ENCODE results near the gene SLC16A13. TPM values are rescaled to one million over a fixed set of nuclear protein-coding genes. Genes with fewer than 3 reads are reported as not detected.

The SLC16A13 gene
- total and polyA plus RNA-seq, 2 experiments from 2014 or later: 1.1 TPM; not detected in 1

DNA sequence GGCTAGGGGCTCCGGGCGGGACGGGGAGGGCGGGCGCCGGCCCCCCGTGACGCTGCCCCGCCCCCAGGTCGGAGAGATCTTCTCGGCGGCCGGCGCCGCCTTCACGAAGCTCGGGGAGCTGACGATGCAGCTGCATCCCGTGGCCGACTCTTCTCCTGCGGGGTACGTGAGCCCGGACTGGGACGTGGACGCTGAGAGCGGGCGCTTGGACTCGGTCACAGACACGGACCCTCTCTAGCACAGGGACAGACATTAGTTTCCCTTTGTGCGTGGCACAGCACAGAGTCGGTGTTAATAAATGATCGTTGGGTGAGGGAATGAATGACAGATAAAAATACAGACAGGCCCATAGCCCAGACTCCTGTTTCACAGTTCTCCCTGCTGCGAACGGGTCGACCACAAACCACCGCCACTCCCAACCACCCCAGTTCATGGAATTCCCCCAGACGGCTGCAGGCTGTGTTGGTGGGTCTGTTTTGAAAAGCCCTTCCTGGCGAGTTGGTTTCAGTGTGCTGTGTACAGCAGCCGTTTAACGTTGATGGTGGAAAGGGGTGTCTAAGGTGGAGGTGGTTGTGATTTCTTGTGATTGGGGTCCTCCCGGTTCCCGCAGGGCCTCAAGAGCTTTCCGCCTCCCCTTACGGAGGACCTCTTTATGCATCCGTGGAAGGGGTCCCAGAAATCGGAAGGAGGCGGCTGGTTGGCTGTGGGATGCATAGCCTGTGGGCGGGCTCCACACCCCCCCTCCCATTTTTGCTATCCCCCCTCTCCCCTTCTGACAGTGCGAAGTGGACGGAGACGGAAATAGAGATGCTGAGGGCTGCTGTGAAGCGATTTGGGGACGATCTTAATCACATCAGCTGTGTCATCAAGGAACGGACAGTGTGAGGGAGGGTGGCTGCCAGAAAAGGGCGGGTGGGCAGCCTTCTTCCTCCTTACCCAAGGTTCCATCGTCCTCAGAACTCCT lies 20.5 kb upstream of the SLC16A13 start:
- Histone ChIP-seq H3K27ac (peak overlapping the region; percentile 93), H3K4me1 (ENCODE audit: insufficient read depth) (peaks cover 37% of the 10 kb centered on the region), H3K9me3 (ENCODE audit: low read depth) (no peaks in the 10 kb centered on the region), H3K9ac (peak overlapping the region; percentile 94), H3K36me3 (ENCODE audit: low read depth) (no peaks in the 10 kb centered on the region), H4K20me1 (ENCODE audit: insufficient read depth) (no peaks in the 10 kb centered on the region), H3K4me2 (ENCODE audit: unreplicated experiment) (peak overlapping the region; percentile 91), H3K4me3 (peak overlapping the region; percentile 95), H3F3A (ENCODE audit: insufficient read depth) (peaks cover 21% of the 10 kb centered on the region), H3K9me2 (ENCODE audit: insufficient read depth) (no peaks in the 10 kb centered on the region), H3K27me3 (replicated peaks; ENCODE audit: insufficient read depth) (no peaks in the 10 kb centered on the region), H3K79me2 (ENCODE audit: insufficient read depth) (peaks cover 51% of the 10 kb centered on the region), H2AFZ (peak overlapping the region; percentile 30)
- no peak for TF ChIP-seq EZH2 (IDR thresholded peaks at IDR 0.05; ENCODE audit: insufficient read depth, poor library complexity, severe bottlenecking)
- TF ChIP-seq EZH2phosphoT487 (IDR thresholded peaks at IDR 0.05; ENCODE audit: insufficient read depth, low read depth): no peak
- DNase-seq: peak; percentile 81
- in situ Hi-C loops (cut with MboI): loop anchor here (5.0 kb wide), 1 partner anchor 103 kb away; no protein-coding TSS in a partner anchor
- WGBS, 2 experiments (ENCODE audit: low coverage in 1 of 2, low lambda C conversion rate in 2 of 2, missing lambda C conversion rate in 2 of 2): 3% methylated on average over 41 to 52 of the region's 56 CpGs

DNA sequence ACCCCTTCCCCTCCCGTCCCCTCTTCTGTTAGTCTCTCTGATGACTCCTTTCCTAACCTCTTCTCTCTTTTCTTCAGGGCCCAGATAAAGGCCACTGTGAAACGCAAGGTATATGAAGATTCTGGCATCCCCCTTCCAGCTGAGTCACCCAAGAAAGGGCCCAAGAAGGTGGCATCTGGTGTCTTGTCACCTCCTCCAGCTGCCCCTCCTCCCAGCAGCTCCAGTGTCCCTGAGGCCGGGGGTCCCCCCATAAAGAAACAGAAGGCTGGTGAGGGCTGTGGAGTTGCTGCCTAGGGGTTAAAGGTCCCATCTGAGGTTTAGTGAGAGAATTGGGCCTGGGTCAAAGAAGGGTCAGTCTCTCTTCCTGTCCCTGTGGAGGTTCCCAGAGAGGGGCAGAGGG lies 19.4 kb upstream of the SLC16A13 start:
- Histone ChIP-seq H3K9ac (peak overlapping the region; percentile 94; the same call in 1 of the 2 replicates), H3K4me1 (ENCODE audit: insufficient read depth) (peaks cover 30% of the 10 kb centered on the region; the same call in 1 of the 2 replicates), H3K27ac (peak overlapping the region; percentile 93), H3K9me3 (ENCODE audit: low read depth) (no peaks in the 10 kb centered on the region), H3K27me3 (replicated peaks; ENCODE audit: insufficient read depth) (no peaks in the 10 kb centered on the region), H3F3A (ENCODE audit: insufficient read depth) (peaks cover 21% of the 10 kb centered on the region), H4K20me1 (ENCODE audit: insufficient read depth) (no peaks in the 10 kb centered on the region), H3K4me2 (ENCODE audit: unreplicated experiment) (no peak overlapping the region), H3K36me3 (ENCODE audit: low read depth) (no peaks in the 10 kb centered on the region), H3K9me2 (ENCODE audit: insufficient read depth) (no peaks in the 10 kb centered on the region), H3K4me3 (peak overlapping the region; percentile 95; the same call in 1 of the 2 replicates), H3K79me2 (ENCODE audit: insufficient read depth) (peaks cover 40% of the 10 kb centered on the region), H2AFZ (no peak overlapping the region)
- 70 to 85% methylated on average over 3 of the region's 3 CpGs for WGBS, 2 experiments (ENCODE audit: low coverage in 1 of 2, low lambda C conversion rate in 2 of 2, missing lambda C conversion rate in 2 of 2)
- in situ Hi-C loops (cut with MboI): no loop called here
- no peak for TF ChIP-seq EZH2 (IDR thresholded peaks at IDR 0.05; ENCODE audit: insufficient read depth, poor library complexity, severe bottlenecking)
- no peak for TF ChIP-seq EZH2phosphoT487 (IDR thresholded peaks at IDR 0.05; ENCODE audit: insufficient read depth, low read depth)
- DNase-seq: no peak

DNA sequence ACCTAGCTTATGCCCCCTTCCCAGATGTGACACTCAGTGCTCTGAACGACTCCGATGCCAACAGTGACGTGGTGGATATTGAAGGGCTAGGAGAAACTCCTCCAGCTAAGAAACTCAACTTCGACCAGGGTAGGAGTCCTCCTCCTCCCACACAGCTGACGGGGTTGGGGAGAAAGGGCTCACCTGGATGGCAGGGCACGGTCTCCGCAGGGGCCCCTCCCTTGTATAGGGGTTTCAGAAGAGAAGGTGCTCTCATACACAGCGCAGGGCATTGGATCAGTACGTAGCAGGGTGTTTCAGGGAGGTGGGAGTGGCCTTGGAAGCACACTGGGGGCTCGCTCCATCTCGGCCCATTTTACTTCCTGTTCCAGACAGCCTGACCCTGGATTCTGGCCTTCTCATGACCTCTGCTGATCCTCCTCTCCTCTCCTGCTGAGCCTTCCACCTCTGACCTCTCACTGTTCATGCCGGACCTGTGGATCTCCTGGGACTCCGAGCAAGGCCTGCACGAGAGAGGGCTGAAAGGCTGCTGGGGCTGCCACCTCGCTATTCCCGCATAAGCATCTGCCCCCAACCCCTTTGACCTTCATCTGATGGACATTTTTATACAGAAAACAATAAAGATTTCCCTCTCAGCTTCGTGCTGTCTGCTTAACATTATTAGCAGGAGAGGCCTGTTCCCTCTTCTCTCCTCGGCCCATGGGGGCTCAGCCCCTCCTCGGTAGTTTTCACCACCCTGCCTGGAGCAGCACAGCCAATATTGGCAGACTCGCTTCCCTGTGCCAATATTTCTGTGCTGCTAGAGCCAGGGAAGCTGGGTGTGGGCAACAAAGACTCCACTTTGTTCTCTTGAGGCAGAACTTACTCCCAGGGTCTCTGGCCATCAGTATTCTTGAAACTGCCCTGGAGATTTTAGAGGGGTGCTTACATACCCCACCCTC lies 18.7 kb upstream of the SLC16A13 start:
- 63 to 66% methylated on average over 20 of the region's 20 CpGs for WGBS, 2 experiments (ENCODE audit: low coverage in 1 of 2, low lambda C conversion rate in 2 of 2, missing lambda C conversion rate in 2 of 2)
- H3K27ac ChIP-seq: no peak overlapping the region
- no peaks in the 10 kb centered on the region for H3K9me2 ChIP-seq (ENCODE audit: insufficient read depth)
- in situ Hi-C loops (cut with MboI): no loop called here
- peaks cover 32% of the 10 kb centered on the region for H3K79me2 ChIP-seq (ENCODE audit: insufficient read depth)
- H3K4me2 ChIP-seq (ENCODE audit: unreplicated experiment): peak overlapping the region; percentile 1
- H2AFZ ChIP-seq: no peak overlapping the region
- H3K36me3 ChIP-seq (ENCODE audit: low read depth): no peaks in the 10 kb centered on the region
- TF ChIP-seq EZH2 (IDR thresholded peaks at IDR 0.05; ENCODE audit: insufficient read depth, poor library complexity, severe bottlenecking): no peak
- TF ChIP-seq EZH2phosphoT487 (IDR thresholded peaks at IDR 0.05; ENCODE audit: insufficient read depth, low read depth): no peak
- peaks cover 33% of the 10 kb centered on the region; the same call in 1 of the 2 replicates for H3K4me1 ChIP-seq (ENCODE audit: insufficient read depth)
- H3F3A ChIP-seq (ENCODE audit: insufficient read depth): peaks cover 21% of the 10 kb centered on the region
- no peaks in the 10 kb centered on the region for H3K9me3 ChIP-seq (ENCODE audit: low read depth)
- H3K9ac ChIP-seq: peak overlapping the region; percentile 84; the same call in 1 of the 2 replicates
- no peaks in the 10 kb centered on the region for H4K20me1 ChIP-seq (ENCODE audit: insufficient read depth)
- DNase-seq: no peak
- no peak overlapping the region for H3K4me3 ChIP-seq
- H3K27me3 ChIP-seq (replicated peaks; ENCODE audit: insufficient read depth): no peaks in the 10 kb centered on the region

DNA sequence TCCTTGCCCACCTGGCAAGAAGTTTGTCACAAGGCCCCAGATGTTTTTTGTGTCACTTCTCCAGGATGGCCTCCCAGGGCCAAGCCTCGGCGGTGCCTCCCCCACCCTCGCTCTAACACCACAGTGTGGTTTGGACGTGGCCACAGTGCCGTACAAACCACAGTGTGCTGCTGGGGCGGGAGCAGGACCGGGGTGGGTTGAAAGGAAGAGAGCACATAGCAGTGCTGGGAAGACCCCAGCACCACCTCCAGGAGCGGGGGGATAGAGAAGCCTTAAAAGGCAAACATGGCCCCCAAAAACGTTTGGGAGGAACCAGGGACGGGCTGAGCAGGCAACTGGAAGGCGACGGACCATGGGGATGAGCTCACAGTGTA lies 18.0 kb upstream of the SLC16A13 start:
- H4K20me1 ChIP-seq (ENCODE audit: insufficient read depth): no peaks in the 10 kb centered on the region
- 33 to 50% methylated on average over 9 to 12 of the region's 12 CpGs for WGBS, 2 experiments (ENCODE audit: low coverage in 1 of 2, low lambda C conversion rate in 2 of 2, missing lambda C conversion rate in 2 of 2)
- peak overlapping the region; percentile 1 for H3K4me2 ChIP-seq (ENCODE audit: unreplicated experiment)
- peaks cover 21% of the 10 kb centered on the region for H3F3A ChIP-seq (ENCODE audit: insufficient read depth)
- no peaks in the 10 kb centered on the region for H3K9me3 ChIP-seq (ENCODE audit: low read depth)
- TF ChIP-seq EZH2phosphoT487 (IDR thresholded peaks at IDR 0.05; ENCODE audit: insufficient read depth, low read depth) (no peak), EZH2 (IDR thresholded peaks at IDR 0.05; ENCODE audit: insufficient read depth, poor library complexity, severe bottlenecking) (no peak)
- no peak for DNase-seq
- peak overlapping the region; percentile 84 for H3K9ac ChIP-seq
- in situ Hi-C loops (cut with MboI): no loop called here
- no peaks in the 10 kb centered on the region for H3K36me3 ChIP-seq (ENCODE audit: low read depth)
- H2AFZ ChIP-seq: peak overlapping the region; percentile 89
- H3K9me2 ChIP-seq (ENCODE audit: insufficient read depth): no peaks in the 10 kb centered on the region
- H3K4me1 ChIP-seq (ENCODE audit: insufficient read depth): peaks cover 33% of the 10 kb centered on the region; the same call in 1 of the 2 replicates
- H3K27ac ChIP-seq: peak overlapping the region; percentile 44
- no peaks in the 10 kb centered on the region for H3K27me3 ChIP-seq (replicated peaks; ENCODE audit: insufficient read depth)
- no peak overlapping the region for H3K4me3 ChIP-seq
- H3K79me2 ChIP-seq (ENCODE audit: insufficient read depth): peaks cover 27% of the 10 kb centered on the region
